ENCODE results near the gene STAG3. TPM values are rescaled to one million over a fixed set of nuclear protein-coding genes. Genes with fewer than 3 reads are reported as not detected.

Gene STAG3
- total RNA-seq, 1 donor from 2014 or later, result 0.36 TPM

DNA sequence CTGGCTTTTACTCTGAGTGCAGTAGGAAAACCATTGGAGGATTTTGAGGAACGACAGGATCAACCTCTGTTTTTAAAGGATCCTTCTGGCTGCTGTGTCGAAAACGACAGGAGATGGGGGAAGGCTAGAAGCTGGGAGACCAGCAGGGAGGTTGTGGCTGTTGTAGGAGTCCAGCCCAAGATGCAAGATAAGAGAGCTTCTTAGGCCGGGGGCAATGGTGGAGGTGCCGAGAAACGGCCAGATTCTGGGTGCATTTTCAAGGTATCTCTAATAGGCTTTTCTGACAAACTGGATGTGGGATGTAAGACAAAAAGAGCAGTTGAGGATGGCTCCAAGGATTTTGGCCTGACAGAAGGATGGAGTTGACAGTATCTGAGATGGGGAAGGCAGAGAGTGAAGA lies 31.8 kb downstream of the STAG3 start:
- Histone ChIP-seq H2AFZ (ENCODE audit: low read depth, low read length) (no peak overlapping the region), H3K4me1 (ENCODE audit: insufficient read depth, low read length) (no peaks in the 10 kb centered on the region), H3K79me2 (ENCODE audit: insufficient read depth, low read length) (no peaks in the 10 kb centered on the region), H4K20me1 (ENCODE audit: insufficient read depth, low read length) (no peaks in the 10 kb centered on the region), H3K4me3 (ENCODE audit: insufficient read depth, low read depth, low read length) (no peak overlapping the region), H3K9ac (ENCODE audit: low read length) (no peak overlapping the region), H3K27ac (ENCODE audit: low read depth, low read length) (no peak overlapping the region), H3K9me3 (ENCODE audit: insufficient read depth, low read depth, low read length) (no peaks in the 10 kb centered on the region), H3K4me2 (ENCODE audit: low read length) (no peak overlapping the region), H3K27me3 (ENCODE audit: insufficient read depth, low read length) (no peaks in the 10 kb centered on the region), H3K36me3 (ENCODE audit: insufficient read depth, low read length) (no peaks in the 10 kb centered on the region)
- Mint-ChIP-seq H3K27ac (ENCODE audit: unreplicated experiment) (no peak overlapping the region), H3K9me3 (ENCODE audit: unreplicated experiment) (peaks cover 3% of the 10 kb centered on the region), H3K4me1 (ENCODE audit: low read depth, unreplicated experiment) (peaks cover 3% of the 10 kb centered on the region), H3K4me3 (ENCODE audit: unreplicated experiment) (no peak overlapping the region), H3K36me3 (ENCODE audit: low read depth, unreplicated experiment) (peaks cover 2% of the 10 kb centered on the region), H3K27me3 (ENCODE audit: low read depth, unreplicated experiment) (peaks cover 10% of the 10 kb centered on the region)
- DNase-seq (ENCODE audit: low read depth) (no peak), FAIRE-seq (no peak)
- TF ChIP-seq, protein P1, sequence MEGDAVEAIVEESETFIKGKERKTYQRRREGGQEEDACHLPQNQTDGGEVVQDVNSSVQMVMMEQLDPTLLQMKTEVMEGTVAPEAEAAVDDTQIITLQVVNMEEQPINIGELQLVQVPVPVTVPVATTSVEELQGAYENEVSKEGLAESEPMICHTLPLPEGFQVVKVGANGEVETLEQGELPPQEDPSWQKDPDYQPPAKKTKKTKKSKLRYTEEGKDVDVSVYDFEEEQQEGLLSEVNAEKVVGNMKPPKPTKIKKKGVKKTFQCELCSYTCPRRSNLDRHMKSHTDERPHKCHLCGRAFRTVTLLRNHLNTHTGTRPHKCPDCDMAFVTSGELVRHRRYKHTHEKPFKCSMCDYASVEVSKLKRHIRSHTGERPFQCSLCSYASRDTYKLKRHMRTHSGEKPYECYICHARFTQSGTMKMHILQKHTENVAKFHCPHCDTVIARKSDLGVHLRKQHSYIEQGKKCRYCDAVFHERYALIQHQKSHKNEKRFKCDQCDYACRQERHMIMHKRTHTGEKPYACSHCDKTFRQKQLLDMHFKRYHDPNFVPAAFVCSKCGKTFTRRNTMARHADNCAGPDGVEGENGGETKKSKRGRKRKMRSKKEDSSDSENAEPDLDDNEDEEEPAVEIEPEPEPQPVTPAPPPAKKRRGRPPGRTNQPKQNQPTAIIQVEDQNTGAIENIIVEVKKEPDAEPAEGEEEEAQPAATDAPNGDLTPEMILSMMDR (IDR thresholded peaks at IDR 0.05; ENCODE audit: insufficient read depth, low read depth, low read length), result no peak
- TF ChIP-seq EZH2 (IDR thresholded peaks at IDR 0.05; ENCODE audit: insufficient read depth, low read length), result no peak

GRCh38 chr7:100210805-100211204 lies 33.1 kb downstream of the STAG3 start:
- Histone ChIP-seq H3K4me3 (ENCODE audit: insufficient read depth, low read depth, low read length) (no peak overlapping the region), H2AFZ (ENCODE audit: low read depth, low read length) (no peak overlapping the region), H4K20me1 (ENCODE audit: insufficient read depth, low read length) (no peaks in the 10 kb centered on the region), H3K79me2 (ENCODE audit: insufficient read depth, low read length) (no peaks in the 10 kb centered on the region), H3K4me1 (ENCODE audit: insufficient read depth, low read length) (no peaks in the 10 kb centered on the region), H3K36me3 (ENCODE audit: insufficient read depth, low read length) (no peaks in the 10 kb centered on the region), H3K27me3 (ENCODE audit: insufficient read depth, low read length) (no peaks in the 10 kb centered on the region), H3K27ac (ENCODE audit: low read depth, low read length) (no peak overlapping the region), H3K4me2 (ENCODE audit: low read length) (no peak overlapping the region), H3K9me3 (ENCODE audit: insufficient read depth, low read depth, low read length) (no peaks in the 10 kb centered on the region), H3K9ac (ENCODE audit: low read length) (no peak overlapping the region)
- Mint-ChIP-seq H3K4me3 (ENCODE audit: unreplicated experiment) (no peak overlapping the region), H3K36me3 (ENCODE audit: low read depth, unreplicated experiment) (peaks cover 2% of the 10 kb centered on the region), H3K9me3 (ENCODE audit: unreplicated experiment) (peaks cover 3% of the 10 kb centered on the region), H3K27me3 (ENCODE audit: low read depth, unreplicated experiment) (peaks cover 10% of the 10 kb centered on the region), H3K27ac (ENCODE audit: unreplicated experiment) (no peak overlapping the region), H3K4me1 (ENCODE audit: low read depth, unreplicated experiment) (peaks cover 3% of the 10 kb centered on the region)
- FAIRE-seq (no peak), DNase-seq (ENCODE audit: low read depth) (no peak)
- TF ChIP-seq, protein P1 (IDR thresholded peaks at IDR 0.05; ENCODE audit: insufficient read depth, low read depth, low read length), result no peak
- TF ChIP-seq EZH2 (IDR thresholded peaks at IDR 0.05; ENCODE audit: insufficient read depth, low read length), result no peak

DNA sequence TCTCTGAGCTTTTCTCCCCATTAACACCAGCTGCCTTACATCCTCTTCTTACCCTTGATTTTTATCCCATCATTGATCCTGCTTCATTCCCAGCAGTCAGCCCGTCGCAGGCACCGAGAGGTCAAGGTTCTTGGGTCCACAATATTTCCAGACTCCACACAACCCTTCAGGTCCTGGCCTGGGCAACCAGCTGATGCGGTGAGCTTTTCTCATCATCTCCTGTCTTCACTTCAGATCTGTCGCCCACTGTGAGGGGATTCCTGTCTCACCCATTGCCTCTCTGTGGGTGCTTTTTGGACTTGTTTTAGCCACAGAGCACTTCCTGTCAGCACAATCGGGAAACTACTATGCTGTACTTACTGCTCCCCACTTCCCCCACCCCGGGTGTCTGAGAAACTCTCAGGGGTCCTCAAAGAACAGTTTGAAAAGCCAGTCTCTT lies 33.6 kb downstream of the STAG3 start:
- H3K4me1 Mint-ChIP-seq (ENCODE audit: low read depth, unreplicated experiment), result peaks cover 3% of the 10 kb centered on the region
- no peaks in the 10 kb centered on the region for H3K27me3 ChIP-seq (ENCODE audit: insufficient read depth, low read length)
- H3K36me3 Mint-ChIP-seq (ENCODE audit: low read depth, unreplicated experiment), result peaks cover 2% of the 10 kb centered on the region
- peaks cover 10% of the 10 kb centered on the region for H3K27me3 Mint-ChIP-seq (ENCODE audit: low read depth, unreplicated experiment)
- H3K79me2 ChIP-seq (ENCODE audit: insufficient read depth, low read length), result no peaks in the 10 kb centered on the region
- H3K27ac ChIP-seq (ENCODE audit: low read depth, low read length), result no peak overlapping the region
- H3K4me2 ChIP-seq (ENCODE audit: low read length), result no peak overlapping the region
- H2AFZ ChIP-seq (ENCODE audit: low read depth, low read length), result no peak overlapping the region
- no peak overlapping the region for H3K4me3 ChIP-seq (ENCODE audit: insufficient read depth, low read depth, low read length)
- H4K20me1 ChIP-seq (ENCODE audit: insufficient read depth, low read length), result no peaks in the 10 kb centered on the region
- no peak overlapping the region for H3K4me3 Mint-ChIP-seq (ENCODE audit: unreplicated experiment)
- H3K9me3 Mint-ChIP-seq (ENCODE audit: unreplicated experiment), result peaks cover 3% of the 10 kb centered on the region
- H3K9me3 ChIP-seq (ENCODE audit: insufficient read depth, low read depth, low read length), result no peaks in the 10 kb centered on the region
- no peaks in the 10 kb centered on the region for H3K4me1 ChIP-seq (ENCODE audit: insufficient read depth, low read length)
- FAIRE-seq (no peak), DNase-seq (ENCODE audit: low read depth) (no peak)
- H3K36me3 ChIP-seq (ENCODE audit: insufficient read depth, low read length), result no peaks in the 10 kb centered on the region
- no peak overlapping the region for H3K9ac ChIP-seq (ENCODE audit: low read length)
- no peak for TF ChIP-seq EZH2 (IDR thresholded peaks at IDR 0.05; ENCODE audit: insufficient read depth, low read length)
- H3K27ac Mint-ChIP-seq (ENCODE audit: unreplicated experiment), result no peak overlapping the region

Measured in astrocyte (in vitro differentiated cells and primary cell).